ENCODE results near the gene AMN1.
"Not testable (repeated sequence)": the region's sequence is repeated elsewhere in the genome, so short reads cannot be mapped to it uniquely, and the experiment has no call there.

The AMN1 gene

DNA sequence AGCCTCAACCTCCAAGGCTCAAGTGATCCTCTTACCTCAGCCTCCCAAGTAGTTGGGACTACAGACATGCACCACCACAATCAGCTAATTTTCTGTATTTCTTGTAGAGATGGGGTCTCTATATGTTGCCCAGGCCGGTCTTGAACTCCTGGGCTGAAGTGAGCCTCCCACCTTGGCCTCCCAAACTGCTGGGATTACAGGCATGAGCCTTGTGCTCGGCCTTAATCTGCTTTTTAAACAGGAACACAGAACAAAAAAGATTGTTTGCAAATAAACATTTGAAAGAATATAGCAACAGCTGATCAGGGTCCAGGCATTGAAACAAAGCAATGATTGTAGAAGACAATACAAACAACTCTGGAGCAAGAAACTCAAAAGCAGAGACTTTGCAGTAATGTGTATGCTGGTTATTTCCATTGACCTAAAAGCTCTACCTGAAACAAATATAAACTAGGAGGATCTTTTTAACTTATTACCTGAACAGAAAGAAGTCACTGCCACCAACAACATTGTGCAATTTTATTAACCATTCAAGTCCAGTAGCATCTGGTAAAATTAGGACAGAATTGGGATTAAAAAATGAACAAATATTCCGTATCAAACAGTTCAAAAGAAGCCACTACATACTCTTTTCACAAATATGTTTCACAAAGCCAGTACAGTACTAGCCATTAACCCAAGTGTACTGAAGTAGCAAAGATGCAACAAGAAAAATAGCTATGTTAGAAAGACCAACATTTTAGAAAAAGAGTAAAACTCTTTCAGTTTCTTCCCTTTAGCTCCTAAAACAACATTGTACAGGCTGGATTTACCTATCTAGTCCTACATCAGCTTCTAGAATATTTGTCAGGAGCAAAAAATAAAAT lies 14.2 kb downstream of the AMN1 start:
- TF ChIP-seq, protein P1, sequence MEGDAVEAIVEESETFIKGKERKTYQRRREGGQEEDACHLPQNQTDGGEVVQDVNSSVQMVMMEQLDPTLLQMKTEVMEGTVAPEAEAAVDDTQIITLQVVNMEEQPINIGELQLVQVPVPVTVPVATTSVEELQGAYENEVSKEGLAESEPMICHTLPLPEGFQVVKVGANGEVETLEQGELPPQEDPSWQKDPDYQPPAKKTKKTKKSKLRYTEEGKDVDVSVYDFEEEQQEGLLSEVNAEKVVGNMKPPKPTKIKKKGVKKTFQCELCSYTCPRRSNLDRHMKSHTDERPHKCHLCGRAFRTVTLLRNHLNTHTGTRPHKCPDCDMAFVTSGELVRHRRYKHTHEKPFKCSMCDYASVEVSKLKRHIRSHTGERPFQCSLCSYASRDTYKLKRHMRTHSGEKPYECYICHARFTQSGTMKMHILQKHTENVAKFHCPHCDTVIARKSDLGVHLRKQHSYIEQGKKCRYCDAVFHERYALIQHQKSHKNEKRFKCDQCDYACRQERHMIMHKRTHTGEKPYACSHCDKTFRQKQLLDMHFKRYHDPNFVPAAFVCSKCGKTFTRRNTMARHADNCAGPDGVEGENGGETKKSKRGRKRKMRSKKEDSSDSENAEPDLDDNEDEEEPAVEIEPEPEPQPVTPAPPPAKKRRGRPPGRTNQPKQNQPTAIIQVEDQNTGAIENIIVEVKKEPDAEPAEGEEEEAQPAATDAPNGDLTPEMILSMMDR (conservative IDR thresholded peaks at IDR 0.05; ENCODE audit: low read depth, low read length) = no peak
- H2AFZ ChIP-seq (ENCODE audit: low read depth) = no peak overlapping the region
- H3K9ac ChIP-seq = no peak overlapping the region
- H3K4me3 ChIP-seq (IDR thresholded peaks at IDR 0.05; ENCODE audit: insufficient read depth, low read depth, low read length) = no peak overlapping the region
- no peaks in the 10 kb centered on the region for H3K36me3 ChIP-seq (ENCODE audit: insufficient read depth)
- no peaks in the 10 kb centered on the region for H3K4me1 ChIP-seq (ENCODE audit: low read depth, poor library complexity, severe bottlenecking)
- H3K4me2 ChIP-seq = no peak overlapping the region
- H3K79me2 ChIP-seq (ENCODE audit: insufficient read depth, low read depth) = no peaks in the 10 kb centered on the region
- no peaks in the 10 kb centered on the region for H4K20me1 ChIP-seq (ENCODE audit: insufficient read depth)
- H3K27me3 ChIP-seq (ENCODE audit: insufficient read depth, low read depth) = no peaks in the 10 kb centered on the region
- no peak overlapping the region for H3K27ac ChIP-seq

DNA sequence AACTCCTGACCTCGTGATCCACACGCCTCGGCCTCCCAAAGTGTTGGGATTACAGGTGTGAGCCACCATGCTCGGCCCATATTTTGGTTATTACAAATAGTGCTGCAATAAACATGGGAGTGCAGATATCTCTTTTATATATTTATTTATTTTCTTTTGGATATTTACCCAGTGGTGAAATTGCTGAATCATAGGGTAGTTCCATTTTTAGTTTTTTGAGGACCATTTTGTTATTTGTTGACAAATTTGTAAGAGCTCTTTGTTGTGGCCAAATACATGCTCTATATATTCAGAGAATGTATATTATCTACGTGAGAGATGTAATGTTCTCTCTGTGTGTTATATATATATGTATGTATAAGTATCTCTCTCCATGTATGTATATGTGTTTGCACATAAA lies 15.9 kb downstream of the AMN1 start:
- H4K20me1 ChIP-seq (ENCODE audit: insufficient read depth) = no peaks in the 10 kb centered on the region
- H3K27ac ChIP-seq = no peak overlapping the region
- H2AFZ ChIP-seq (ENCODE audit: low read depth) = no peak overlapping the region
- H3K9ac ChIP-seq = no peak overlapping the region
- no peaks in the 10 kb centered on the region for H3K27me3 ChIP-seq (ENCODE audit: insufficient read depth, low read depth)
- TF ChIP-seq, protein P1 (conservative IDR thresholded peaks at IDR 0.05; ENCODE audit: low read depth, low read length) = no peak
- H3K36me3 ChIP-seq (ENCODE audit: insufficient read depth) = no peaks in the 10 kb centered on the region
- no peak overlapping the region for H3K4me2 ChIP-seq
- no peaks in the 10 kb centered on the region for H3K79me2 ChIP-seq (ENCODE audit: insufficient read depth, low read depth)
- H3K4me1 ChIP-seq (ENCODE audit: low read depth, poor library complexity, severe bottlenecking) = no peaks in the 10 kb centered on the region
- no peak overlapping the region for H3K4me3 ChIP-seq (IDR thresholded peaks at IDR 0.05; ENCODE audit: insufficient read depth, low read depth, low read length)

DNA sequence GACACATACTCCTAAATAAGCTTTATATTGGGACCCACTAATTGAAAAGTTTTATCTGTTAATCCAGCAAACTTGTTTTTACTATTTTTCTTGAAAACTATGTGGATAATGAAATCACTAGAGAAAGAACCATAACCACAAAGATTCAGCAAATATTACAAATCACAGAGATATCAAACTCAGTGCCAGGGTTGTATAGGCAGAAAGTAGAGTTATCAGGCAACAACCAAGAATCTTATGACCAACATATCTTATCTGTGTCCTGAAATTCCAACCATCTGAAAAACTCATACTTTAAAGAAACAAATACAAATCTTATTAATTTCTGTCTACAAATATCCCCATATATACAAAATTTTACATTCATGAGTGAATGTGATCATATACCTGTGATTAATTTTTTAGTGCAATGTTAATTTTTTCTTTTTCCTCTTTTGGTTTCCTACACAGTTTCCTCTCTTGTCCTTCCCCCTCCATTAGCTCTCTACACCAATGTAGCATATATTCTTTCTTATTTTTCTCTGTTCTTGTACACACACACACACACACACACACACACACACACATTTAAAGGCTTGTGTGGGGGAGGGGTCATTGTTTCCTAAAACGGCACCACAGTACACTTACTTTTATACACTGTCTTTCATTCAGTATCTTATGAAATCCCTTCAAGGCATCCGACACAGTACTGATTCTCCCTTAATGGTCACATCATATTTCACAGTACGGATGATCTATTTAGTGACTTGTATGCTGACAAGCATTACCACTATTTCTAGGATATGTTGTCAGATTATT lies 18.6 kb downstream of the AMN1 start:
- no peak overlapping the region for H3K4me3 ChIP-seq (IDR thresholded peaks at IDR 0.05; ENCODE audit: insufficient read depth, low read depth, low read length)
- no peaks in the 10 kb centered on the region for H3K36me3 ChIP-seq (ENCODE audit: insufficient read depth)
- no peak overlapping the region for H3K27ac ChIP-seq
- H3K27me3 ChIP-seq (ENCODE audit: insufficient read depth, low read depth) = no peaks in the 10 kb centered on the region
- TF ChIP-seq, protein P1 (conservative IDR thresholded peaks at IDR 0.05; ENCODE audit: low read depth, low read length) = no peak
- H4K20me1 ChIP-seq (ENCODE audit: insufficient read depth) = no peaks in the 10 kb centered on the region
- no peaks in the 10 kb centered on the region for H3K79me2 ChIP-seq (ENCODE audit: insufficient read depth, low read depth)
- no peaks in the 10 kb centered on the region for H3K4me1 ChIP-seq (ENCODE audit: low read depth, poor library complexity, severe bottlenecking)
- no peak overlapping the region for H3K4me2 ChIP-seq
- no peak overlapping the region for H2AFZ ChIP-seq (ENCODE audit: low read depth)
- no peak overlapping the region for H3K9ac ChIP-seq

DNA sequence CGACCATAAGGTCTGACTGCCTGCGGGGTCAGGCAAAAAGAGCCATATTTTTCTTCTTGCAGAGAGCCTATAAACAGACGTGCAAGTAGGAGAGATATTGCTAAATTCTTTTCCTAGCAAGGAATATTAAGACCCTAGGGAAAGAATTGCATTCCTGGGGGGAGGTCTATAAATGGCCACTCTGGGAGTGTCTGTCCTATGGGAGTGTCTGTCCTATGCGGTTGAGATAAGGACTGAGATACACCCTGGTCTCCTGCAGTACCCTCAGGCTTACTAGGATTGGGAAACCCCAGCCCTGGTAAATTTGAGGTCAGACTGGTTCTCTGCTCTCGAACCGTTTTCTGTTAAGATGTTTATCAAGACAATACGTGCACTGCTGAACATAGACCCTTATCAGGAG lies 20.7 kb downstream of the AMN1 start:
- not testable (repeated sequence) for H4K20me1 ChIP-seq (ENCODE audit: insufficient read depth); H3K27me3 ChIP-seq (ENCODE audit: insufficient read depth, low read depth); H3K4me2 ChIP-seq; H3K36me3 ChIP-seq (ENCODE audit: insufficient read depth); H3K4me3 ChIP-seq (IDR thresholded peaks at IDR 0.05; ENCODE audit: insufficient read depth, low read depth, low read length); H2AFZ ChIP-seq (ENCODE audit: low read depth); H3K79me2 ChIP-seq (ENCODE audit: insufficient read depth, low read depth); H3K27ac ChIP-seq; H3K4me1 ChIP-seq (ENCODE audit: low read depth, poor library complexity, severe bottlenecking); H3K9ac ChIP-seq

All from KMS-11 (cell line).